NCI-H524 (cell line): ENCODE data around the gene HBP1.
"Not testable (repeated sequence)": the region's sequence is repeated elsewhere in the genome, so short reads cannot be mapped to it uniquely, and the experiment has no call there.

ENCODE experiments used
- DNase-seq, 2 experiments: peaks; one replicate each; lab custom pipeline; 2025; lab: John Stamatoyannopoulos, UW

The HBP1 gene

DNA sequence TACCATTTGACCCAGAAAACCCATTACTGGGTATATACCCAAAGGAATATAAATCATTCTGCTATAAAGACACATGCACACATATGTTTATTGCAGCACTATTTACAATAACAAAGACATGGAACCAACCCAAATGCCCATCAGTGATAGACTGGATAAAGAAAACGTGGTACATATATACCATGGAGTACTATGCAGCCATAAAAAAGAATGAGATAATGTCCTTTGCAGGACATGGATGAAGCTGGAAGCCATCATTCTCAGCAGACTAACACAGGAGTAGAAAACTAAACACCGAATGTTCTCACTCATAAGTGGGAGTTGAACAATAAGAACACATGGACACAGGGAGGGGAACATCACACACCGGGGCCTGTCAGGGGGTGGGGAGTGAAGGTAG lies 13.1 kb upstream of the HBP1 start:
- DNase-seq, result not testable (repeated sequence)

GRCh38 chr7:107157091-107157490 lies 11.7 kb upstream of the HBP1 start:
- DNase-seq, result no peak

DNA sequence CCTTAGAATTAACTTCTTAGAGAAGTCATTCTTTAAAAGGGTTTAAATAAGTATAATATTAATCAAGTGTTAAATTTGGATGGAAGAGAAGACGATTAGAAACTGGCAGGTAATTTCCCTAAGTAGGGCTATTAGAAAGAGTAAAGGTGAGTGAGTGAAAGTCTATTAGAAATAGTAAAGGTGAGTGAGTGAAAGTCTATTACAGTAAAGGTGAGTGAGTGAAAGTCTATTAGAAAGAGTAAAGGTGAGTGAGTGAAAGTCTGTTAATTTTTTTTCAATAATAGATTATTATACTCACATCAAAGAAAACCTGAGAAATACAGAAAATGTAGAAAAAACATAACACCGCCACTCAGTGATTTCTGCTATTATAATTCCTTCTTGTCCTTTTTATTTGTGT lies 10.8 kb upstream of the HBP1 start:
- DNase-seq, result no peak

- DNase-seq, result no peak
Observed at GRCh38 chr7:107160389-107160788, 8.4 kb upstream of the HBP1 start.

GRCh38 chr7:107161415-107161814 lies 7.4 kb upstream of the HBP1 start:
- DNase-seq, result no peak

DNA sequence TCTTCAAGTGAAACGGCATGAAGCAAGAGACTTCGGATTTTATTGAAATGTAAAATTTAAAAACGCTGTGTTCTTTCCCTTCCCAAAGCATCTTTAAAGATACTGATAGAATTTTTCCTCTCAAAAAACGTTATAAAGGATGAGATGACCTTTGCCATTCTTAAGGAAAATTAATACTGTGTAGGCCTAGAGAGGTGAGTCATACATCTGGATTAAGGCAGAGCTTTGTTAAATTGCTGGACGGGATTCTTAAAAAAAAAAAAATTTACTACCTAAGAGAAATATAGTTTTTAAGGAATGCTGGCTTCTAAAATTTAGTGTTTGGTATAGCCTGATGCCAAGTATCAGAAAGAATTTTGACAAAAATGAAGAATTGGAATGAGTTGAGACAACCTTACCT lies 6.3 kb upstream of the HBP1 start:
- no peak for DNase-seq

- no peak for DNase-seq
Observed at GRCh38 chr7:107164092-107164491, 4.7 kb upstream of the HBP1 start.

DNA sequence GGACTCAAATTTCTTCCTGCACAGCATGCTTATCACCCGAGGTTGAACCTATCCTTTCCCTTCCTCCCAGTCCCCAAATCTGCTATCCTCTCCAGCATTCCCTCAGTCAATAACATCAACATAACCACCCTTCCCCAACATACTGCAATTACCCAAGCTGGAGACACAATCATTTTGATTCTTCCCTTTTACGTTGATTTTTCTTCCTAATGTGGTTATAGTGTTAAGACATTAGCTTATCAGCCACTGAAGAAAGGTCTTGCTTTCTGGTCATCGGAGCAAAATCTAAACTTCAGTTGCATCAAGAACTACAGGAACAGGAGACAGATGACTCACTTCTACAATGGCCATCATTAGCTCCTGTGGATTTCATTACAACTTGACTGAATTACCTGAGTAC lies 3.5 kb upstream of the HBP1 start:
- no peak for DNase-seq

- no peak for DNase-seq
Observed at GRCh38 chr7:107166736-107167426, 1.9 kb upstream of the HBP1 start.

GRCh38 chr7:107167483-107168232 lies 1.1 kb upstream of the HBP1 start:
- peak; percentile 55 to 71 for DNase-seq

DNA sequence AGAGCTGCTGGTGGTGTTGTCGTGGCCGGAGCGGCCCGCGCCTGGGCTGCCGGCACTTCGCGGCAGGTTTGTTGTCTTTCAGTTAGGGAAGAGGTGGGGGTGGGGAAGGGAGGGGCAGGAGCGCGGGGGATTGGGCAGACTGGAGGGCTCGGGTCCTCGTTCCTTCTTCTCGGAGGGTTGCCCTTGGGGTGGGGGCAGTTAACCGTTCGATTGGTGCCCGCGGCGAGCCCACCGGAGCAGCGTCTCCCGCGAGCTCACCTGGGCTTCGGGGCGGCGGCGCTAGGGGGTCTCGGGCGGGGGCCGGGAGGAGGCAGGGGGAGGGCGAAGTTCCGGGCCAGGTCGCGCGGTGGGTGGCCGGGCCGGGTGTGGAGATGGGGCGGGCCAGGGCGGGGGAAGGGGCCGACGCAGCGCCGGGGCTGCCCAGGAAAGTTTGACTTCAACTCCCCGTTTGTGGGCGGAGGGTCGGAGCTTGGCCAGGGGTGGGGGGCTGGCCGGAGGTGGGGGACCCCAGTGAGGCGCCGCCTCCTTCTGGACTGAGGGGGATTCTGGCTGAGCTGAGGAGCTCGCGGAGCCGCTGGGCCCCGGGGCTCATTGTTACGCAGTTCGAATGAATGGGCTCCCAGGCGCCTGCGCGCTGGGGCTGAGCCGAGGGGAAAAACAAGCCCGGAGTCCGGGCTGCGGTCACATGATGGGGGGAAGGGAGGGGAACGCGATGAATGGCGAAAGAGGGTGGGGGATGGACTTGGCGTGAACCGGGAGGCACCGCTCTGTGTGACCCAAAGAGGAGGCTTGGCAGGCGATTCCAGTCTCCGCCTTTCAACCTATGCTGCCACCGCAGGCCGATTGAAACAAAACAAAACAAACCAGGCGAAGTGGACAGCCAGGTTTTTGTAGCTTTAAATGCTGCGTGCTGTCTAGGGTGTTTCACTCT lies 582 bp downstream of the HBP1 start:
- peak; percentile 81 to 92 for DNase-seq

DNA sequence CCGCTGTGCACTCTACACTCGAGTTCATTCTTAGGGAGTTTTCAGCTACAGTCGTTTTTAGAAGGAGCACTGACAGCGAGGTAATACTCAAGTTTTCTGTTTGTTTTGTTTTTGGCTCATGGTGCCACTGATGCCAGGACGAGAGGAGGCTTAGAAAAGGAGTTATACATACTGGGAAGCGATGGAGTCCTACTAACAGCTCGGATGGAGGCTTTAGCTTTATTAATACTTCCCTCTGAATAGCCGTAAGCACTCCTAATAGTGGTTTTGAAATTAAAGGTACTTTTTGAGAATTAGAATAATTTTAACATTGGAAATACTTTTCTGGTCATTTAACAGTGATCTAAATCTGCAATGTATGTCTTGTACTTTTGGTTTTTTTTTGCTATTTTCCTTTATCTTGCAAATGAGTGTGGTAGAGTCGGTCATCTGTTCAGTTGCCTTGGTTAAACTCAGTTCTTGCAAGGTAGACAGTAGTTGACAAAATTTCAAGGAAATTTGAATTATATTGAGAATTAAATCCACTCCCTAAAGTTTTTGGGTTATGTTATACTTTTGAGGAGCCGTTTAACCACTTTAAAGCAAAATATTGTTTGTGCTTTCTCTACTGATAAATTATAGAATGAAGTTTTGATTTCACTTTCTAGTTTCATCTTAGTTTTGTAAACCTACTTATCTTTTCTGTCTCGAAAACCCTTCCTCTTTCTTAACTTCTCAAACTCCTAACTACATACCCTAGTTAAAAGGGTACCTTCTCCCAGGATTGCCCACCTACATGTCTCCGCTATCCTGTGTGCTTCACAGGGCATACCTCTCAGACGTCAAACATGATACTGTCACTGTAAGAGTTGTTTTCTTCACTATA lies 1.5 kb downstream of the HBP1 start:
- peak in 1 of 2 experiments; percentile 36 for DNase-seq

GRCh38 chr7:107171496-107171895 lies 2.7 kb downstream of the HBP1 start:
- no peak for DNase-seq

DNA sequence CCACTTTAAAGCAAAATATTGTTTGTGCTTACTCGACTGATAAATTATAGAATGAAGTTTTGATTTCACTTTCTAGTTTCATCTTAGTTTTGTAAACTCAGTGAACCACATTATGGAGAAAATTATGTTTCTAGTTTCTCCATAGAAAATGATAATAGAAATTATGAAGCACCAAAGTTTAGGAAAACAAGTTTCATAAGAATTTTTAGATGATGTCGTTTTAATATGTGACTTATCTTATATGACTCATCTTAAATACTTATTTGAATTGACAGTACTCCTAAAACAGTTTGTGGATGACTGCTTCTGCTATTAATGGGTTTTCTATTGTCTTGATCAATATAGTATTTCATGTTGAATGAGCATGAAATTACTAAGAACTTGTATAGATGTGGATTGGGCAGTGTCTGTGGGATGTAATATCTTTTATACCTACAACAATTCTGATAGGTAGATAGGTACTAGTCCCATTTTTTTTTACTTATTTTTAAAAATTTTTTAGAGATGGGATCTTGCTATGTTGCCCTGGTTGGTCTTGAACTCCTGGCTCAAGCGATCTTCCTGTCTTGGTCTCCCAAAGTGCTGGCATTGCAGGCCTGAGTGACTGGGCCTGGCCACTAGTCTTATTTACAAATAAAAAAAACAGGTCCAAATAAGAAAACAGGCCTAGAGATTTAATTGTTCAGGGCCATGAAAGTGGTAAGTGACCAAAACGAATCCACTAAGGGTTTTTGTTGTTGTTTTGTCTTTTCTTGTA lies 3.7 kb downstream of the HBP1 start:
- DNase-seq, result no peak

DNA sequence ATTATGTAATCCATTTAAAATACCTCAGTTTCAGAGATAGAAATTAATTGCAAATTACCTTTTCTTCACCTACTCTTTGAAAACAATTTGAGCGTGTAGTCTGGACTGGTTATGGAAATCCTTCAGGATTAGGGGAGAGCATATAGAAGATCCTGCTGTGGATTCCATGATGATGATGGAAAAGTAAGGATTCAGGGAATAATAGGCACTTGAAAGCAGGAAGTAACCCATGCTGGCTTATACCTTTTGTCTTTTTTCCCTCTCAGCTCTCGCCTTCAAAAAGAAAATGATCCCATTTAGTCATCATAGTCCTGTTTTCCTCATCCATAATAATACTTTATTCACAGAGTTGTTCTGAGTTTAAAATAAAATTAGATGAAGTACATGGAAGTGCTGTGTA lies 4.4 kb downstream of the HBP1 start:
- no peak for DNase-seq

DNA sequence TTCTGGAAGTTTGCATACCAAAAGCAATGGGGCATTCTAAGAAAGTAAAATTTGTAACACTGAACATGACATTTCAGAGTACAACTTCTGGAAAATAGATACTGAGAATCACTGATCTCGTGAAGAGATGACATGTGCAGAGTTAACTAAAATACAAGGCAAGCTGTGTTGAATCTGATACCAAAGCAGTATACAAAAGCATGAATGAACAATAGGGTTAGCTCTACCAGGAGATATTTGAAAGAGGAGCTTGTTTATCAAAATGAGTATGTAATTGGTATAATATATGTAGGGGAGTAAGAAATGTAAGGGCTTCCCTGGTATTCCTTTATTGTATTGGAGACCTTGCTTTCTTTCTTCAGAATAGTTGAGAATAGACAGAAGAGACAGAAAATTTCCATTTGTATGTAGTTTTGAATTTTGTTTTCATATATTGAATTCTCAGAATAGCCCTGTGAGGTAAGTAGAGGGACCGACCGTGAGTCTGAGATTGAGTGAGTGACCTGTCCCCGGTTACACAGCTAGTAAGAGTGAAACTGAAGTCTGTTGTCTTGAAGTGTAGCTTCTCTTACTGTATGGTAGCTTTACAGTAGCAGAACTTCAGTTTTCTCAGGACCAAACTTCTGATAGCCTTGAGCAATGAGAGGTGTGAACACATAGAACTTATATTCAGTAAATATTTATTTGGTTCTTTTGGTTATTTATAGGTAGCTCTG lies 5.0 kb downstream of the HBP1 start:
- no peak for DNase-seq

GRCh38 chr7:107179326-107180164 lies 10.7 kb downstream of the HBP1 start:
- no peak for DNase-seq

- no peak for DNase-seq
Observed at GRCh38 chr7:107180378-107180777, 11.6 kb downstream of the HBP1 start.

GRCh38 chr7:107181172-107181571 lies 12.4 kb downstream of the HBP1 start:
- DNase-seq, result no peak
